Caco-2 (cell line): ENCODE measurements around the gene LDLRAD4. TPM values are rescaled to one million over a fixed set of nuclear protein-coding genes. Genes with fewer than 3 reads are reported as not detected.

ENCODE experiments used
- BruUV-seq: library from RNA; stranded (reverse); fragments of 400-500 nt; replicated peaks from 2 replicates; lab custom pipeline; 2021; lab: Mats Ljungman, UMichigan
- CTCF ChIA-PET: fragments of 300-600 bp; sonication (Branson Sonifier 250); formaldehyde crosslinking; loops from one replicate; lab custom pipeline; 2022; ENCODE audit warnings: antibody characterized with exemption; lab: Charles Lee
- POLR2A ChIA-PET: fragments of 300-600 bp; sonication (Branson Sonifier 250); formaldehyde crosslinking; loops from one replicate; lab custom pipeline; 2022; ENCODE audit warnings: antibody characterized with exemption; lab: Charles Lee
- DNase-seq, 2 experiments: peaks; one replicate each; pipeline versions ENCODE4 v3.0.0 to v3.0.0-alpha.2; 2020 to 2022
- H3K27me3 ChIP-seq: replicated peaks from 2 replicates; pipeline ENCODE4 v1.6.0; 2011; ENCODE audit warnings: low read length; ENCODE audit not compliant: control insufficient read depth, insufficient read depth
- H3K36me3 ChIP-seq: 2 replicates; pipeline ENCODE4 v1.5.1; 2011; ENCODE audit warnings: low read length; ENCODE audit not compliant: control insufficient read depth, insufficient read depth
- H3K4me1 ChIP-seq: fragments of 250-450 bp; sonication (Bioruptor Pico); 2 replicates; pipeline ENCODE4 v1.5.1; 2020; ENCODE audit warnings: mild to moderate bottlenecking
- H3K4me3 ChIP-seq: 2 replicates; pipeline ENCODE4 v1.5.1; 2011; ENCODE audit warnings: low read depth, mild to moderate bottlenecking, control low read depth, low read length
- H3K9me3 ChIP-seq: fragments of 250-450 bp; sonication (Bioruptor Pico); 2 replicates; pipeline ENCODE4 v1.5.1; 2020; ENCODE audit warnings: mild to moderate bottlenecking, moderate library complexity
- H3K27ac Mint-ChIP-seq: one replicate; pipeline ENCODE4 v1.8.0; 2022; ENCODE audit warnings: mixed read lengths; ENCODE audit not compliant: unreplicated experiment
- H3K27me3 Mint-ChIP-seq: one replicate; pipeline ENCODE4 v1.8.0; 2022; ENCODE audit warnings: mixed read lengths; ENCODE audit not compliant: insufficient read depth, unreplicated experiment
- H3K36me3 Mint-ChIP-seq: one replicate; pipeline ENCODE4 v1.8.0; 2022; ENCODE audit warnings: mild to moderate bottlenecking, mixed read lengths; ENCODE audit not compliant: insufficient read depth, unreplicated experiment
- H3K4me1 Mint-ChIP-seq: one replicate; pipeline ENCODE4 v1.8.0; 2022; ENCODE audit warnings: low read depth, mixed read lengths; ENCODE audit not compliant: unreplicated experiment
- H3K4me3 Mint-ChIP-seq: one replicate; pipeline ENCODE4 v1.8.0; 2022; ENCODE audit warnings: mild to moderate bottlenecking, moderate library complexity, mixed read lengths; ENCODE audit not compliant: unreplicated experiment
- H3K9me3 Mint-ChIP-seq: one replicate; pipeline ENCODE4 v1.8.0; 2022; ENCODE audit warnings: mixed read lengths; ENCODE audit not compliant: unreplicated experiment
- intact Hi-C: fragments of 100-400 bp; cut with micrococcal nuclease; formaldehyde crosslinking; loops from one replicate; pipeline ENCODE4 v1.10.0; 2022; ENCODE audit not compliant: unreplicated experiment
- total RNA-seq: library from RNA; stranded (reverse); gene quantifications from 2 replicates; pipeline ENCODE4 v1.2.3, GENCODE V29; 2022
- TF ChIP-seq, protein P1 (sequence below), 2 experiments: fragments of 200-600 bp in 1 of 2; IDR thresholded peaks; 1 replicate in 1 of 2; 2 replicates in 1 of 2; pipeline versions ENCODE4 v1.5.1 to v1.8.0; 2011 to 2022; ENCODE audit warnings: antibody characterized with exemption in 1 of 2, control low read depth in 1 of 2, inconsistent platforms in 1 of 2, low read depth in 1 of 2, low read length in 1 of 2, mild to moderate bottlenecking in 1 of 2, moderate library complexity in 1 of 2; ENCODE audit not compliant: insufficient read depth in 1 of 2, severe bottlenecking in 1 of 2, unreplicated experiment in 1 of 2

Gene LDLRAD4
- total RNA-seq, 1 experiment from 2014 or later: 1.2 TPM

DNA sequence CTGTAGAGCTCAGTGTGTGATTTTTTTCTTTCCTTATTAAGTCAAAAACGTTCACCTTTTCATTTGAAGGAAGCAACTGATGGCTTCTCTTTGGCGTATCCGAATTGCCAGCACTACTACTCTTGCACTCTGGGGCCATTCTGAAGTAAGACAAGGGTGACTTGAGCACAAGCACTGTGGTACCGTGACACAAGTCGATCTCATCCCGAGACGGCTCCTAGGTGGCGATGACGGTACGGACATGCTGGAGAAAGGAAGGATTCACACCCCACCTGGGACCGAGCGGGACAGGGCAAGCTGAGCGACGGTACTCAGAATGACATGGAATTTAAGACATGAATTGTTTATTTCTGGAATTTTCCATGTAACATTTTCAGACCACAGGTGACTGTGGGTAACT is 36.8 kb upstream of the LDLRAD4 start:
- H3K4me3 ChIP-seq: no peak overlapping the region
- H3K4me1 ChIP-seq: peaks cover 19% of the 10 kb centered on the region
- no peak for DNase-seq
- CTCF ChIA-PET: interaction anchor here (3.1 kb wide), 1 partner anchor 22 kb away, joined by 14 read pairs; no protein-coding TSS in a partner anchor
- H3K4me1 Mint-ChIP-seq: peaks cover 12% of the 10 kb centered on the region
- no TSS peak for BruUV-seq
- POLR2A ChIA-PET: no interaction called here
- TF ChIP-seq, protein P1, sequence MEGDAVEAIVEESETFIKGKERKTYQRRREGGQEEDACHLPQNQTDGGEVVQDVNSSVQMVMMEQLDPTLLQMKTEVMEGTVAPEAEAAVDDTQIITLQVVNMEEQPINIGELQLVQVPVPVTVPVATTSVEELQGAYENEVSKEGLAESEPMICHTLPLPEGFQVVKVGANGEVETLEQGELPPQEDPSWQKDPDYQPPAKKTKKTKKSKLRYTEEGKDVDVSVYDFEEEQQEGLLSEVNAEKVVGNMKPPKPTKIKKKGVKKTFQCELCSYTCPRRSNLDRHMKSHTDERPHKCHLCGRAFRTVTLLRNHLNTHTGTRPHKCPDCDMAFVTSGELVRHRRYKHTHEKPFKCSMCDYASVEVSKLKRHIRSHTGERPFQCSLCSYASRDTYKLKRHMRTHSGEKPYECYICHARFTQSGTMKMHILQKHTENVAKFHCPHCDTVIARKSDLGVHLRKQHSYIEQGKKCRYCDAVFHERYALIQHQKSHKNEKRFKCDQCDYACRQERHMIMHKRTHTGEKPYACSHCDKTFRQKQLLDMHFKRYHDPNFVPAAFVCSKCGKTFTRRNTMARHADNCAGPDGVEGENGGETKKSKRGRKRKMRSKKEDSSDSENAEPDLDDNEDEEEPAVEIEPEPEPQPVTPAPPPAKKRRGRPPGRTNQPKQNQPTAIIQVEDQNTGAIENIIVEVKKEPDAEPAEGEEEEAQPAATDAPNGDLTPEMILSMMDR (IDR thresholded peaks at IDR 0.05; ENCODE audit: insufficient read depth in 1 of 2, low read depth in 1 of 2, low read length in 1 of 2, severe bottlenecking in 1 of 2, unreplicated experiment in 1 of 2): no peak
- H3K27me3 Mint-ChIP-seq: no peaks in the 10 kb centered on the region
- H3K36me3 ChIP-seq: no peaks in the 10 kb centered on the region
- no peak overlapping the region for H3K4me3 Mint-ChIP-seq
- H3K9me3 Mint-ChIP-seq: no peaks in the 10 kb centered on the region
- intact Hi-C loops: no loop called here
- no peaks in the 10 kb centered on the region for H3K9me3 ChIP-seq
- H3K36me3 Mint-ChIP-seq: no peaks in the 10 kb centered on the region
- no peaks in the 10 kb centered on the region for H3K27me3 ChIP-seq
- H3K27ac Mint-ChIP-seq: no peak overlapping the region

DNA sequence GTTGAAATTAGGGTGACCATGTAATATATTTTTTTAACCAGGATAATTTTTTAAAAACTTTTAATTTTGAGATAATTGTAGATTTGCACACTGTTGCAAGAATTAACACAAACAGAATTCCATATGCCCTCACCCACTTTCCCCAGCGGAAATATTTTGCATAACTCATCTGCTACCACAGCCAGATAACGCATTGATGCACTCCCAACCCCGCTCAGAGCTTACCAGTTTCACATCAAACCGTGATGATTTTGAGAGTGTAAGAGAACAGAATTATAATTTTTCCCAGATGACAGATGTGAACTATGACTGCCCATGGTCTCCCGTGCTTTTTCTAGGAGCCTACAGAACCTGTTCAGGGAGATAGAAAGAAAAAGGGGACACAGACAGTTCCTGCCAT is 35.2 kb upstream of the LDLRAD4 start:
- H3K27me3 Mint-ChIP-seq: peaks cover 4% of the 10 kb centered on the region
- H3K27ac Mint-ChIP-seq: no peak overlapping the region
- no peaks in the 10 kb centered on the region for H3K9me3 Mint-ChIP-seq
- Histone ChIP-seq H3K4me3 (no peak overlapping the region), H3K27me3 (no peaks in the 10 kb centered on the region), H3K9me3 (no peaks in the 10 kb centered on the region), H3K4me1 (peaks cover 19% of the 10 kb centered on the region), H3K36me3 (no peaks in the 10 kb centered on the region)
- peaks cover 12% of the 10 kb centered on the region for H3K4me1 Mint-ChIP-seq
- BruUV-seq: no TSS peak
- no peaks in the 10 kb centered on the region for H3K36me3 Mint-ChIP-seq
- no peak overlapping the region for H3K4me3 Mint-ChIP-seq
- ChIA-PET CTCF (no interaction called here), POLR2A (no interaction called here)
- DNase-seq: no peak
- intact Hi-C loops: no loop called here
- TF ChIP-seq, protein P1 (IDR thresholded peaks at IDR 0.05; ENCODE audit: insufficient read depth in 1 of 2, low read depth in 1 of 2, low read length in 1 of 2, severe bottlenecking in 1 of 2, unreplicated experiment in 1 of 2): no peak

DNA sequence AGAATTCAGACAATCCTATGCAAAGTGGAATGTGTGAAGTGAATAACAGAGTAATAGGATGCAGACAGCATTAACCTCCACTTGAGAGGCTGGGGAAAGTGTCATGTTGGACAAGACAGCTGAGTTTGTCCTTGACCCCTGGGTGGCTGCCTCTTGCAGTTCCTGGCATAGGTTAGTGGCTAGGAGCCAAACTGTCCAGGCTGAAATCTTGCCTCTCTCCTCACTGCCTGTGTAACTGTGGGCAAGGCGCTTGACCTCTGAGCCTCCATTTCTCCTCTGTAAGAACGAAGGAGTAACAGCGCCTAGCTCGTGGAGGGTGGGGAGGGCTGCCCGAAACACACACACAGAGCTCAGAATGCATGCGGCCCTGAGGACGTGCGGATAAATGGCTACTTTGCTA is 34.8 kb upstream of the LDLRAD4 start:
- BruUV-seq: no TSS peak
- Mint-ChIP-seq H3K27ac (no peak overlapping the region), H3K4me3 (no peak overlapping the region), H3K27me3 (peaks cover 4% of the 10 kb centered on the region), H3K4me1 (peaks cover 12% of the 10 kb centered on the region), H3K36me3 (no peaks in the 10 kb centered on the region), H3K9me3 (no peaks in the 10 kb centered on the region)
- intact Hi-C loops: no loop called here
- no peak overlapping the region for H3K4me3 ChIP-seq
- TF ChIP-seq, protein P1 (IDR thresholded peaks at IDR 0.05; ENCODE audit: insufficient read depth in 1 of 2, low read depth in 1 of 2, low read length in 1 of 2, severe bottlenecking in 1 of 2, unreplicated experiment in 1 of 2): no peak
- no peak for DNase-seq
- H3K4me1 ChIP-seq: peaks cover 18% of the 10 kb centered on the region
- H3K9me3 ChIP-seq: no peaks in the 10 kb centered on the region
- ChIA-PET CTCF (no interaction called here), POLR2A (no interaction called here)
- no peaks in the 10 kb centered on the region for H3K27me3 ChIP-seq
- H3K36me3 ChIP-seq: no peaks in the 10 kb centered on the region
